T-helper 1 cell treated with Interleukin-12 subunit alpha and Interleukin-12 subunit beta and Interleukin-4 antibody, amounts not matched to agents 30 ng/mL and 1 ng/mL, for 36 hours (primary cell): ENCODE data around the gene CFAP69. TPM values are rescaled to one million over a fixed set of nuclear protein-coding genes. Genes with fewer than 3 reads are reported as not detected.

Experiments
- intact Hi-C: fragments of 100-400 bp; cut with micrococcal nuclease; formaldehyde crosslinking; loops from one replicate; pipeline ENCODE4 v1.15.1; 2024
- total RNA-seq: library from RNA; stranded (reverse); gene quantifications from 2 replicates; pipeline ENCODE4 v1.2.3, GENCODE V29; 2022

CFAP69 gene
- total RNA-seq, 1 donor from 2014 or later, result not detected

- intact Hi-C loops, result no loop called here
These were observed 22.4 kb downstream of the CFAP69 start for GRCh38 chr7:90267263-90267858.

- intact Hi-C loops, result no loop called here
These were observed 24.2 kb downstream of the CFAP69 start for GRCh38 chr7:90269163-90269562.

GRCh38 chr7:90270431-90271178 is 25.6 kb downstream of the CFAP69 start:
- intact Hi-C loops, result no loop called here

- intact Hi-C loops, result no loop called here
These were observed 26.8 kb downstream of the CFAP69 start for GRCh38 chr7:90271753-90272152.

GRCh38 chr7:90272242-90272641 is 27.3 kb downstream of the CFAP69 start:
- intact Hi-C loops, result no loop called here

GRCh38 chr7:90274161-90274560 is 29.2 kb downstream of the CFAP69 start:
- intact Hi-C loops, result no loop called here

- intact Hi-C loops, result no loop called here
These were observed 31.2 kb downstream of the CFAP69 start for GRCh38 chr7:90276033-90276728.

GRCh38 chr7:90288154-90288553 is 43.2 kb downstream of the CFAP69 start:
- intact Hi-C loops, result no loop called here

GRCh38 chr7:90290244-90291113 is 45.5 kb downstream of the CFAP69 start:
- intact Hi-C loops, result no loop called here

- intact Hi-C loops, result loop anchor here (1.0 kb wide), 2 partner anchors 129 to 144 kb away; partner anchors contain the start of gene STEAP1
These were observed 53.4 kb downstream of the CFAP69 start for GRCh38 chr7:90298145-90299038.

- intact Hi-C loops, result no loop called here
These were observed 58.3 kb downstream of the CFAP69 start for GRCh38 chr7:90303241-90303640.

- intact Hi-C loops, result no loop called here
These were observed 64.9 kb downstream of the CFAP69 start for GRCh38 chr7:90309872-90310271.

- intact Hi-C loops, result no loop called here
These were observed 66.2 kb downstream of the CFAP69 start for GRCh38 chr7:90311175-90311574.

- intact Hi-C loops, result loop anchor here (1.0 kb wide), 1 partner anchor 115 kb away; no protein-coding TSS in a partner anchor
These were observed 67.8 kb downstream of the CFAP69 start for GRCh38 chr7:90312745-90313144.

- intact Hi-C loops, result no loop called here
These were observed 68.9 kb downstream of the CFAP69 start for GRCh38 chr7:90313907-90314306.

GRCh38 chr7:90320014-90320413 is 75.0 kb downstream of the CFAP69 start:
- intact Hi-C loops, result no loop called here

- intact Hi-C loops, result no loop called here
These were observed 75.4 kb downstream of the CFAP69 start for GRCh38 chr7:90320418-90320800.

GRCh38 chr7:90320801-90321494 is 76.0 kb downstream of the CFAP69 start, which contains the start of gene FAM237B:
FAM237B (minus strand) TSS chr7:90321304; CDS start chr7:90319748, 1,556 bp downstream.
- intact Hi-C loops, result no loop called here

- intact Hi-C loops, result no loop called here
These were observed 77.9 kb downstream of the CFAP69 start for GRCh38 chr7:90322837-90323236.

GRCh38 chr7:90326500-90326899 is 81.5 kb downstream of the CFAP69 start:
- intact Hi-C loops, result no loop called here
